CD4-positive, alpha-beta T cell treated with Interleukin-10 for 1 hour (primary cell): Measurements from ENCODE around the gene MED26.
"Not testable (repeated sequence)": the region's sequence is repeated elsewhere in the genome, so short reads cannot be mapped to it uniquely, and the experiment has no call there.

Source experiments
- DNase-seq: peaks from one replicate; pipeline ENCODE4 v3.0.0-alpha.2; 2020

Gene MED26

GRCh38 chr19:16571822-16572331 lies 56.1 kb downstream of the MED26 start:
- DNase-seq, result peak; percentile 46

GRCh38 chr19:16571283-16571682 lies 56.7 kb downstream of the MED26 start:
- DNase-seq, result no peak

GRCh38 chr19:16569609-16570320 lies 58.2 kb downstream of the MED26 start:
- DNase-seq, result no peak

GRCh38 chr19:16566702-16567101 lies 61.3 kb downstream of the MED26 start:
- DNase-seq, result no peak

- DNase-seq, result peak; percentile 90
These were observed 61.8 kb downstream of the MED26 start for GRCh38 chr19:16566161-16566560.

- DNase-seq, result no peak
These were observed 63.2 kb downstream of the MED26 start for GRCh38 chr19:16564842-16565241.

GRCh38 chr19:16562608-16563025 lies 65.4 kb downstream of the MED26 start:
- no peak for DNase-seq

GRCh38 chr19:16561382-16561781 lies 66.6 kb downstream of the MED26 start:
- no peak for DNase-seq

- DNase-seq, result no peak
These were observed 68.2 kb downstream of the MED26 start for GRCh38 chr19:16559780-16560276.

- DNase-seq, result no peak
These were observed 73.2 kb downstream of the MED26 start for GRCh38 chr19:16554776-16555175.

- DNase-seq, result not testable (repeated sequence)
These were observed 76.1 kb downstream of the MED26 start for GRCh38 chr19:16551902-16552301.

GRCh38 chr19:16548956-16549355 lies 79.0 kb downstream of the MED26 start:
- DNase-seq, result no peak

GRCh38 chr19:16544473-16545231 lies 83.4 kb downstream of the MED26 start:
- no peak for DNase-seq

- DNase-seq, result not testable (repeated sequence)
These were observed 84.3 kb downstream of the MED26 start for GRCh38 chr19:16543734-16544133.

GRCh38 chr19:16542910-16543472 lies 85.0 kb downstream of the MED26 start:
- DNase-seq, result no peak

GRCh38 chr19:16542045-16542909 lies 85.7 kb downstream of the MED26 start, which contains the start of gene CHERP:
CHERP (minus strand) TSS chr19:16542437; CDS start chr19:16542378, 59 bp downstream.
- DNase-seq, result peak; percentile 95

- DNase-seq, result no peak
These were observed 86.4 kb downstream of the MED26 start for GRCh38 chr19:16541526-16542044.

- no peak for DNase-seq
These were observed 87.1 kb downstream of the MED26 start for GRCh38 chr19:16540948-16541347.

- no peak for DNase-seq
These were observed 90.9 kb downstream of the MED26 start for GRCh38 chr19:16537111-16537510.

GRCh38 chr19:16536130-16536529 lies 91.9 kb downstream of the MED26 start:
- no peak for DNase-seq

GRCh38 chr19:16535381-16535780 lies 92.6 kb downstream of the MED26 start:
- DNase-seq, result no peak
